NCI-H1417 treated with DMSO at 0.1 percent for 48 hours (cell line): ENCODE measurements around the gene POLE3.
A peak's percentile ranks its signal among the peaks of the same experiment; 100 is the strongest.
"Not testable (repeated sequence)": the region's sequence is repeated elsewhere in the genome, so short reads cannot be mapped to it uniquely, and the experiment has no call there.

Source experiments
- DNase-seq: peaks from one replicate; lab custom pipeline; 2025; lab: John Stamatoyannopoulos, UW

POLE3 gene

DNA sequence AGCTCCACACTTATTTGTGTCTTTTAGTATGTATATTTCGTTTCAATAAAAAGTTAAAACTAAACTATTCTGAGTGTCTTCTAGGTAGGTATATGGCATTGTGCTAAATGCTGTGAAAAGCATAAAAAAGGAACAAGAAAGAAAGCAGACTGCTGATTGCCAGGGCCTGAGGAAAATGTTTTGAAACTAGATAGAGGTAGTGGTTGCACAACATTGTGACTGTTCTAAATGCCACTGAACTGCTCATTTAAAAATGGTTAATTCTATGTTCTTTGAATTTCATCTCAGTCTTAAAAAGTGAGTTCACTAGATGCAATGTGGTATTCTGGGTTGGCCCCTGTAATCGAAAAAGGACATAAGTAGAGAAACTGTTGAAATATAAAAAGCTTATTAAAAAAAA is 6.8 kb downstream of the POLE3 start:
- no peak for DNase-seq

DNA sequence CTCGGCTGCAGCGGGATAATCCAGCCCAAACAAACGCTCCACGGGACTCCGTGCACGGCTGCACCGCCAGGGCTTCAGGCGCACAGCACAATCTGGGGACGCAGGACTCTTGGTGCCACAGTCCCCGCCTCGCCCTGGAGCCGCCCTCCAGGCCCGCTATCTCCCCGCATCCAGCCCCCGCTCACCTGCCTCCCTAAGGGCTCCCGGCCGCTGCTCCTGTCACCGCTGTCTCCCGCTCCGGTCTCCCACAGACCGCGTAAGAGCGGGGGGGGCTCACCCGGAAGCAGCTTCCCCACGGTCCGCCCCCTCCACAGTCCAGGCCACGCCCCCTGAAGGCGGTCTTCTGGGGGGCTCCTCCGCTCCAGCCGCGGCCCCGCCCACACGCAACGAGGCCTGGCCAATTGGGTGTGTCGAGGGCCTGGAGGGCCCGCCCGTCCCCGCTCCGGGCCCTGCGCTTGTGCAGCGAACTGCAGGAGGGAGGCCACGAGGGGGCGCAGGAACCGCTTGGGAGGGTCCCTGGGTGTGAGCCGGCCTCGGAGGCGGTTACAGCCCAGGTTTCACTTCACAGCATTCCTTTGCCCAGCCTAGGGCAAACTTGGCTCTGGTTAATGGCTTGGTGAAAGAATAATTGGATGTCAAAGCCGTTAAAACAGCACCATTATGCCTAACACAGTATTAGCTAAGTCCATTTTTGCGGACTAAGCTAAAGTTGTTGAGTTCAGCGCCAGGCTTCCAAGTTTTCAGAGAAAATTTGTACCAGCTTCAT is 9.3 kb downstream of the POLE3 start, which contains the start of gene ALAD:
Gene ALAD (minus strand): TSS at position 258 of the 766 bp plus-strand sequence. CDS start 7,725 bp downstream, outside the sequence.
- peak; percentile 96 for DNase-seq

DNA sequence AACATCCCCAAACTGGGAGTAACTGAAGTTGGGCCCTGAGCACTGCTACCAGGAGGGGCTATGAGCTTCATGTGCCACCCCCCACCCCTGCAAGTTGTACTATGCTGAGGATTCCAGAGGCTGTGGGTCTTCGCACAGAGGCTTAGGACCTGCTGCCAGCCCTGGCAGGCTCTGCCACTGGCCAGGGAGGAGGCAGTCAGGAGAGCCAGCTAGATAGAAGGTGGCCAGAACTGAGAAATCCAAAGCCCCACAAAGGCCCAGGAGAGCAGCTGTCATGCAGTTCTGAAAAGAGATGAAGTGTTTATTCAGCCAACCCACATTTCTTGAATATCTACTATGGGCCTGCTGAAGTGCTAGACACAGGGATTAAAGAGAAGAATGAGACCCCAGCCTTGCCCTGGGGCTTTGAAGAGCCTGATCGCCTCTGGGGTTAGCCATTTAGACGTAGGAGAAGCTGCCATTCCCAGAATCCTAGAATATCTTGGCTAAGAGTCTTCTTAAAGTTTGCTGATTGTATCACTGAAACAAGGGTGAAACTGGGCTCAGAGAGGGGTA is 10.8 kb downstream of the POLE3 start:
- DNase-seq, result no peak

- no peak for DNase-seq
Measured at GRCh38 chr9:113398796-113399195, 11.7 kb downstream of the POLE3 start.

DNA sequence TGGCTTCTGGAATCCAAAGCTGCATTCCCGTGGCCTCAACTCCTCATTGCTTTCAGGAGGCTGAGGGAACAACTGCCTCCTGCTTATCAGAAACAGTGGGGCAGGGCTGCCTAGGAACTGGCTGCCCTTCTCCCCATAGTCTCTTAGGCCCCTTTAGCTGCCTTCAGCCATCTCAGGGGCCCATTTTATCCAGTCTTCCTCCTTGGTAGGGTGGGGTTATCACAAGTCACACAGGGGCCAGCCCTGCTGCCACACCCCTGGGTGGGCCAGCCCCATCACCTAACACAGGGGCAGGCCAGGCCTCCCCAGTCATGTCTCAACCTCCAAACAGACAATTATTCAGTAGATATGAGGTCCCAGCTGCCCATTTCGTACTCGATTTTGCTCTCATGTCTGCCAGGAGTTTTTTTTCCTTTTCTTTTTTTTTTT is 13.3 kb downstream of the POLE3 start:
- no peak for DNase-seq

- no peak for DNase-seq
Measured at GRCh38 chr9:113395000-113395861, 15.2 kb downstream of the POLE3 start.

- DNase-seq, result no peak
Measured at GRCh38 chr9:113393281-113393680, 17.2 kb downstream of the POLE3 start.

DNA sequence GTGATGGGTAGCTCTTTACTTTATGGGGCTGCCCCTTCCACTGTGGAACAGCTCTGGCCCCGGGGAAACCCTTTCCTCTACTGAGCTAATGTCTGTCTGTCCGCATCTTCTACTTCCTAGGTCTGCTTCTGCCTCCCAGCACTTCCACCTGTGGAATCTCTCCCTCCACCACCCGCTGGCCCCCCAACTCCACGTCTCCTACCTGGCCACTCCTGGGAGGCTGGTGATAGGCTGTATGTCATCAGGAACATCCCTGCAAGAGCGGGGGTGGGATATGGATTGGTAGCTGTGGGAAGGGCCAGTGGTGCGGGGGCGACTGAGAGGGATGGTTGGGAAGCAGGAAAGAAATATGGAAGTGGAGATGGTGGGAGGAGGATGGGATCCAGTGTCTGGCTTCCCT is 18.6 kb downstream of the POLE3 start:
- DNase-seq, result no peak

DNA sequence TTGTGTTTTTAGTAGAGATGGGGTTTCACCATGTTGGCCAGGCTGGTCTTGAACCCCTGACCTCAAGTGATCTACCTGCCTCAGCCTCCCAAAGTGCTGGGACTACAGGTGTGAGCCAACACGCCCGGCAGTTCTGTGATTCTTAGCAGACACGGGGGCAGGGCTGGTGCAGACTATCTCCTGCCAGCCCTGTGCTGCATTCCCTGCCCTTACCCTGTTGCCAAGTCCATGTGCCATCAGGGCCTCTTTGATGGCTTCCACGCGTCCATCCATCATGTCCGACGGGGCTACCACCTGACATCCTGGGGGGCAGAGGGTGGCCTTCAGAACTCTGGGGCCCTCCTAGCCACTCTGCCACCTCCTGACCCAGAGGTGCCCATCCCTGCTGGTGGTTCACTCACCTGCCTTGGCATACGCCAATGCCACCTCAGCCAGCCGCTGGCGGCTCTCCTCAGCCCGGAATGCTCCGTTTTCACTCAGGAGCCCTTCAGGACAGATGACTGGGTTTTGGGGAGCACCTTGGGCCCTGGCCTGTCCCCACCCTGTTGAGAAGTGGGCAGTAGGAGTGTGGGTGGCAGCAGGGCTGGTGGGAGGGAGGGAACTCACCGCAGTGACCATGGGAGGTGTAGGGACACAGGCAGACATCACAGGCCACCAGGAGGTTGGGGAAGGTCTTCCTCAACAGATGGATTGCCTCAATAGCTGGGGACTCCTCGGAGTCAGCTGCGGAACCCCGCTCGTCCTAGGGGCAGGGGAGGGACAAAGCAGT is 20.1 kb downstream of the POLE3 start:
- no peak for DNase-seq

- no peak for DNase-seq
Measured at GRCh38 chr9:113389451-113389850, 21.0 kb downstream of the POLE3 start.

GRCh38 chr9:113388833-113389232 is 21.6 kb downstream of the POLE3 start:
- no peak for DNase-seq

DNA sequence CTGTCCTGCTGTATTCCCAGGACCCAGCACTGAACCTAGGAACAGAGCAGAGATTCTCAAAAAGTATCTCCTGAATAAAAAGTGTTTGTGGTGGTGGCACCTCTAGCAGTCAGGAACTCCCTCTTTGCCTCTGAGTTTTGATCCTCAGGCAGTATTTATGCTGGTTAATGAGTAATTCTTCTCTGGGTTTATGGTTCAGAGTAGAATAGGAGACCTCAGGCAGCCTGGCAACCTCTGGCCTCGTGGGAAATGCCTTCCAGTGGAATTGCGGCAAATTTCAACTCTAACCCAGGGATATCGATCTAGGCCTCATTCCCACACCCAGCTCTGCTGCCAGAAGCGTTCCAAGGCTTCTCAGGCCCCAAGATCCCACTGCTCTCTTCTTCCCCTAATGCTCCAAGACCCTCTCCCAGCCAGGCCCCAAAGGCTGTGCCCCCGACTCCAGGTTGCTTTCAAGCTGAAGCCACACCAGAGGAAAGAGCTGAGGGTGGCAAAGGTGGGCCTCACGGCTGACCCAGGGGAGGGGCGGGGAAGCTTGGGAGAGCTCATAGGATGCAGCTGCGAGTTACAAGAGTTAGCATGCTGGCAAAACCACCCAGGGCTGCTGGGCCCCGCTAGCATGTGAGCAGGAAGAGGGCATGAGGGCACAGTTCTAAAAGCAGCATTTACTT is 22.8 kb downstream of the POLE3 start:
- DNase-seq, result no peak

GRCh38 chr9:113386571-113387393 is 23.7 kb downstream of the POLE3 start:
- no peak for DNase-seq

- DNase-seq, result no peak
Measured at GRCh38 chr9:113381909-113382411, 28.5 kb downstream of the POLE3 start.

DNA sequence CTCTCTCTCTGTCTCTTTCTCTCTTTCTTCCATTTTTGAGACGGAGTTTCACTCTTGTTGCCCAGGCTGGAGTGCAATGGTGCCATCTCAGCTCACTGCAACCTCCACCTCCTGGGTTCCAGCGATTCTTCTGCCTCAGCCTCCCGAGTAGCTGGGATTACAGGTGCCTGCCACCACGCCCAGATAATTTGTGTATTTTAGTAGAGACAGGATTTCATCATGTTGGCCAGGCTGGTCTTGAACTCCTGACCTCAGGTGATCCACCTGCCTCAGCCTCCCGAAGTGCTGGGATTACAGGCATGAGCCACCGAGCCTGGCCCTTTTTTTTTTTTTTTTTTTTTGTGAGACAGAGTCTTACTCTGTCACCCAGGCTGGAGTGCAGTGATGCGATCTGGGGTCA is 29.0 kb downstream of the POLE3 start:
- DNase-seq, result not testable (repeated sequence)

DNA sequence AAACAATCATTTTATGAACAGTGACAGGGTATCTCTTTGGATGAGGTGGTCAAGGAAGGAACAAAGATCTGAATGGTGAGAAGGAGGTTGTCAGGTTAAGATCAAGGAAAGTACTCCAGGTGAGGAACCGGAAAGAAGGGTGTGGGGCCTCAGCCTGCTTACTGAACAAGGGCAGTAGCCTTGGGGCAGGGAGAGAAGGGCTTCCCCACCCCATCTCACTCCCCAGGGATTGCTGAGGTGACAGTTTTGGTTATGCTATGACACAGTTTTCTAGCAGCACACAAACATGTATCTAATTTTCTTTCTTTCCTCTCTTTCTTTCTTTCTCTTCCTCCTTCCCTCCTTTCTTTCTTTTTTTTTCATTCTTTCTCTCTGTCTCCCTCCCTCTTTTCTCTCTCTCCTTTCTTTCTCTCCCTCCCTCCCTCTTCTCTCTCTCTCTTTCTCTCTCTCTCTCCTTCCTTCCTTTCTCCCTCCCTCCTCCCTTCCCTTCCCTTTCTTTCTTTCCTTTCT is 29.6 kb downstream of the POLE3 start:
- DNase-seq, result no peak

GRCh38 chr9:113379829-113380210 is 30.7 kb downstream of the POLE3 start:
- not testable (repeated sequence) for DNase-seq

DNA sequence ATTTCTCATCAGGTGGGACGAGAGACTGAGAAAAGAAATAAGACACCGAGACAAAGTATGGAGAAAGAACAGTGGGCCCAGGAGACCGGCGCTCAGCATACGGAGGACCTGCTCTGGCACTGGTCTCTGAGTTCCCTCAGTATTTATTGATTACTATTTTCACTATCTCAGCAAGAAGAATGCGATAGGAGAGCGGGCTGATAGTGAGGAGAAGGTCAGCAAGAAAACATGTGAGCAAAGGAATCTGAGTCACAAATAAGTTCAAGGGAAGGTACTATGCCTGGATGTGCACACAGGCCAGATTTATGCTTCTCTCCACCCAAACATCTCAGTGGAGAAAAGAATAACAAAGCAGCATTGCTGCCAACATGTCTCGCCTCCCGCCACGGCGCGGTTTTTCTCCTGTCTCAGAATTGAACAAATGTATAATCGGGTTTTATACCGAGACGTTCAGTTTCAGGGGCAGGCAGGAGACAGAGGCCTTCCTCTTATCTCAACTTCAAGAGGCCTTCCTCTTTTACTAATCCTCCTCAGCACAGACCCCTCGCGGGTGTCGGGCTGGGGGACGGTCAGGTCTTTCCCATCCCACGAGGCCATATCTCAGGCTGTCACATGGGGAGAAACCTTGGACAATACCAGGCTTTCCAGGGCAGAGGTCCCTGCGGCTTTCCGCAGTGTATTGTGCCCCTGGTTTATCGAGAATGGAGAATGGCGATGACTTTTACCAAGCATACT is 31.2 kb downstream of the POLE3 start:
- DNase-seq, result not testable (repeated sequence)
